Astrocyte (in vitro differentiated cells and primary cell): ENCODE measurements around the gene PLS1. TPM values are rescaled to one million over a fixed set of nuclear protein-coding genes. Genes with fewer than 3 reads are reported as not detected.

Experiments
- DNase-seq: peaks from one replicate; pipeline ENCODE4 v3.0.0-alpha.2; 2010; ENCODE audit warnings: low read depth
- FAIRE-seq: peaks from 2 replicates; lab custom pipeline; 2011; peaks lifted over from hg19 to GRCh38; lab: Jason Lieb, UNC
- H2AFZ ChIP-seq: 2 replicates; pipeline ENCODE4 v1.6.0; 2012; ENCODE audit warnings: low read depth, low read length, inconsistent platforms
- H3K27ac ChIP-seq: 2 replicates; pipeline ENCODE4 v1.5.1; 2011; ENCODE audit warnings: low read depth, low read length, inconsistent platforms
- H3K27me3 ChIP-seq: 2 replicates; pipeline ENCODE4 v1.6.0; 2011; ENCODE audit warnings: low read length, inconsistent platforms; ENCODE audit not compliant: insufficient read depth
- H3K36me3 ChIP-seq: 2 replicates; pipeline ENCODE4 v1.5.1; 2011; ENCODE audit warnings: low read length, inconsistent platforms; ENCODE audit not compliant: insufficient read depth
- H3K4me1 ChIP-seq: 2 replicates; pipeline ENCODE4 v1.5.1; 2011; ENCODE audit warnings: low read length, inconsistent platforms; ENCODE audit not compliant: insufficient read depth
- H3K4me2 ChIP-seq: 2 replicates; pipeline ENCODE4 v1.6.0; 2012; ENCODE audit warnings: low read length, inconsistent platforms
- H3K4me3 ChIP-seq: 2 replicates; pipeline ENCODE4 v1.5.1; 2011; ENCODE audit warnings: low read depth, mild to moderate bottlenecking, low read length, inconsistent platforms; ENCODE audit not compliant: insufficient read depth
- H3K79me2 ChIP-seq: 2 replicates; pipeline ENCODE4 v1.6.0; 2012; ENCODE audit warnings: mild to moderate bottlenecking, low read length, inconsistent platforms; ENCODE audit not compliant: insufficient read depth
- H3K9ac ChIP-seq: 2 replicates; pipeline ENCODE4 v1.6.0; 2012; ENCODE audit warnings: mild to moderate bottlenecking, low read length, inconsistent platforms
- H3K9me3 ChIP-seq: 2 replicates; pipeline ENCODE4 v1.5.1; 2012; ENCODE audit warnings: low read depth, mild to moderate bottlenecking, low read length, inconsistent platforms; ENCODE audit not compliant: insufficient read depth
- H4K20me1 ChIP-seq: 2 replicates; pipeline ENCODE4 v1.6.0; 2012; ENCODE audit warnings: low read length, inconsistent platforms; ENCODE audit not compliant: insufficient read depth
- H3K27ac Mint-ChIP-seq: one replicate; pipeline ENCODE4 v1.8.0; 2021; ENCODE audit warnings: mild to moderate bottlenecking, mixed read lengths; ENCODE audit not compliant: unreplicated experiment
- H3K27me3 Mint-ChIP-seq: one replicate; pipeline ENCODE4 v1.8.0; 2021; ENCODE audit warnings: low read depth, mixed read lengths; ENCODE audit not compliant: unreplicated experiment
- H3K36me3 Mint-ChIP-seq: one replicate; pipeline ENCODE4 v1.8.0; 2021; ENCODE audit warnings: low read depth, mixed read lengths; ENCODE audit not compliant: unreplicated experiment
- H3K4me1 Mint-ChIP-seq: one replicate; pipeline ENCODE4 v1.8.0; 2021; ENCODE audit warnings: low read depth, mixed read lengths; ENCODE audit not compliant: unreplicated experiment
- H3K4me3 Mint-ChIP-seq: one replicate; pipeline ENCODE4 v1.8.0; 2021; ENCODE audit warnings: mild to moderate bottlenecking, moderate library complexity, mixed read lengths; ENCODE audit not compliant: unreplicated experiment
- H3K9me3 Mint-ChIP-seq: one replicate; pipeline ENCODE4 v1.8.0; 2021; ENCODE audit warnings: mild to moderate bottlenecking, mixed read lengths; ENCODE audit not compliant: unreplicated experiment
- EZH2 ChIP-seq: IDR thresholded peaks from 2 replicates; pipeline ENCODE4 v1.6.1; 2012; ENCODE audit warnings: mild to moderate bottlenecking, low read length, inconsistent platforms; ENCODE audit not compliant: insufficient read depth
- total RNA-seq: library from RNA; stranded (reverse); gene quantifications from 2 replicates; pipeline ENCODE4 v1.2.1, GENCODE V29; 2021
- TF ChIP-seq, protein P1 (sequence below): IDR thresholded peaks from 2 replicates; pipeline ENCODE4 v1.5.1; 2011; ENCODE audit warnings: low read depth, mild to moderate bottlenecking, inconsistent platforms, low read length, moderate library complexity; ENCODE audit not compliant: insufficient read depth

The PLS1 gene
- total RNA-seq, 1 donor from 2014 or later, result 7.8 TPM

DNA sequence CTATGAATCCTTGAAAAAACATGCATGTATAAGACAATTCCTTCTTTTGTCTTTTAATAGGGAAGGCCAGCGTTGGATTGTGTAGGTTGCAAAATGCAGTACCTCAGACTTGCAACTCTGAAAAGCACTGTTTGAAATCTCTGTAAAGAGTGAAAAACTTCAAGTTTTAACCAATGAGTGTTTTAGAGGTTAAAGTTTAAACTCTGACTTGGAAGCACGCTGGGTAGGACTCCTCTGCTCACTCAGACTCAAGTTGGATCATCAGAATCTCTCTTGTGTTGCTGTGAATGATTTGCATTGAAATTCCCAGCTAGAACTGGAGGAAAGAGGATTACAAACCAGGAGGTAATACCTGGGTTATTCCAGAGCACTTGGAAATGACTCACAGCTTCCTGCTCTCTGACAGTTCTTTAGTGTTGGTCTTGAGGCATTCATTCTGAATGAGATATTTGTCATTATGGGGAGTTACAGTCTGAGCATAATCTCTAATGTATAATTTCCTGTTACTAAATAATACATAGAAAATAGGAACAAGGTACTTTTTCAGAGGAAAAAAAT lies 49.1 kb downstream of the PLS1 start:
- peaks cover 24% of the 10 kb centered on the region for H3K4me1 Mint-ChIP-seq

DNA sequence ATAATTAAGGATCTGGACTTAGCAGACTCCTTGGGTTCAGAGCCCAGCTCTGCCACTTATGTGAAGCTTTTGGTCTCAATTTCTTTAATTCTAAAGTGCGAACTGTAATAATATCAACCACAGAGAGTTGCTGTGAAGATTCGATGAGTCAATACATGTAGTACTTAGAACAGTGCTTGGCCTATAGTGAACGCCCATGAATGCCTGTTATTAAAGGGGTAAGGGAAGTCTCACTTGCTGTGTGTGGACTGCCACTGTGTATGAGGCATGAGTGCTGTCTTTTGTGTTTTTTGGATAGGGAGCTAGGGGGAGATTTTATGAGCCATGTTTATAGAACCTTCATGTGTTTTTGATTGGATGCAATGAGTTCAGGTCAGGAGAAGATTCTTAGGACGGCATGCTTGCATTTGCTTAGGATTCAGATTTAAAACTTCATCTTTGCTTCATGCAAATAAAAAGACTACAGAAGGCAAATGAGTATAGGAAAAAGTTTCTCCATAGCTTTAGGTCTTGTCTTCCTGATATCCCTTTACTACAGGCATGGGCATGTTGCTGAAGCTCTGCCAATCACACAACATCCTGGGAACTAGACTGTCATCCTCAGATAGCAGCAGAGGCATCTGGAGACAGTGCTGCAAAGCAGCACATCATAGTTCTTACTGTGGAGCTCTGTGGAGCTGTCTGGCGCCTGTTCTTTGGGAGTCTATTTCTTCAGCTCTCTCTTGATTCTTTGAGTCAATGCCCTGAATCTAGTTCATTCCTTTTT lies 50.0 kb downstream of the PLS1 start:
- H3K4me1 ChIP-seq, result peaks cover 12% of the 10 kb centered on the region
- TF ChIP-seq EZH2, result no peak
- TF ChIP-seq, protein P1, sequence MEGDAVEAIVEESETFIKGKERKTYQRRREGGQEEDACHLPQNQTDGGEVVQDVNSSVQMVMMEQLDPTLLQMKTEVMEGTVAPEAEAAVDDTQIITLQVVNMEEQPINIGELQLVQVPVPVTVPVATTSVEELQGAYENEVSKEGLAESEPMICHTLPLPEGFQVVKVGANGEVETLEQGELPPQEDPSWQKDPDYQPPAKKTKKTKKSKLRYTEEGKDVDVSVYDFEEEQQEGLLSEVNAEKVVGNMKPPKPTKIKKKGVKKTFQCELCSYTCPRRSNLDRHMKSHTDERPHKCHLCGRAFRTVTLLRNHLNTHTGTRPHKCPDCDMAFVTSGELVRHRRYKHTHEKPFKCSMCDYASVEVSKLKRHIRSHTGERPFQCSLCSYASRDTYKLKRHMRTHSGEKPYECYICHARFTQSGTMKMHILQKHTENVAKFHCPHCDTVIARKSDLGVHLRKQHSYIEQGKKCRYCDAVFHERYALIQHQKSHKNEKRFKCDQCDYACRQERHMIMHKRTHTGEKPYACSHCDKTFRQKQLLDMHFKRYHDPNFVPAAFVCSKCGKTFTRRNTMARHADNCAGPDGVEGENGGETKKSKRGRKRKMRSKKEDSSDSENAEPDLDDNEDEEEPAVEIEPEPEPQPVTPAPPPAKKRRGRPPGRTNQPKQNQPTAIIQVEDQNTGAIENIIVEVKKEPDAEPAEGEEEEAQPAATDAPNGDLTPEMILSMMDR, result no peak
- no peak overlapping the region for H3K27ac ChIP-seq
- Mint-ChIP-seq H3K4me3 (no peak overlapping the region), H3K27me3 (no peaks in the 10 kb centered on the region), H3K27ac (peak overlapping the region; percentile 49), H3K36me3 (no peaks in the 10 kb centered on the region), H3K9me3 (no peaks in the 10 kb centered on the region), H3K4me1 (peaks cover 24% of the 10 kb centered on the region)
- H2AFZ ChIP-seq, result no peak overlapping the region
- no peak overlapping the region for H3K4me3 ChIP-seq
- H3K4me2 ChIP-seq, result no peak overlapping the region
- FAIRE-seq, result no peak
- H3K36me3 ChIP-seq, result no peaks in the 10 kb centered on the region
- no peak for DNase-seq
- no peak overlapping the region for H3K9ac ChIP-seq
- no peaks in the 10 kb centered on the region for H4K20me1 ChIP-seq
- H3K27me3 ChIP-seq, result no peaks in the 10 kb centered on the region
- no peaks in the 10 kb centered on the region for H3K9me3 ChIP-seq
- no peaks in the 10 kb centered on the region for H3K79me2 ChIP-seq

More for the DNA sequence above, 49.1 kb downstream of the PLS1 start:
- H3K36me3 ChIP-seq, result no peaks in the 10 kb centered on the region
- H3K4me2 ChIP-seq, result peak overlapping the region; percentile 42
- H3K9ac ChIP-seq, result no peak overlapping the region
- TF ChIP-seq, protein P1, result no peak
- Mint-ChIP-seq H3K27ac (no peak overlapping the region), H3K36me3 (no peaks in the 10 kb centered on the region), H3K27me3 (no peaks in the 10 kb centered on the region), H3K9me3 (no peaks in the 10 kb centered on the region), H3K4me3 (no peak overlapping the region)
- peak; percentile 69 for DNase-seq
- no peak overlapping the region for H3K27ac ChIP-seq
- H3K9me3 ChIP-seq, result no peaks in the 10 kb centered on the region
- no peak overlapping the region for H2AFZ ChIP-seq
- FAIRE-seq, result no peak
- no peaks in the 10 kb centered on the region for H3K27me3 ChIP-seq
- H3K79me2 ChIP-seq, result no peaks in the 10 kb centered on the region
- no peak overlapping the region for H3K4me3 ChIP-seq
- no peaks in the 10 kb centered on the region for H4K20me1 ChIP-seq
- H3K4me1 ChIP-seq, result peaks cover 11% of the 10 kb centered on the region

DNA sequence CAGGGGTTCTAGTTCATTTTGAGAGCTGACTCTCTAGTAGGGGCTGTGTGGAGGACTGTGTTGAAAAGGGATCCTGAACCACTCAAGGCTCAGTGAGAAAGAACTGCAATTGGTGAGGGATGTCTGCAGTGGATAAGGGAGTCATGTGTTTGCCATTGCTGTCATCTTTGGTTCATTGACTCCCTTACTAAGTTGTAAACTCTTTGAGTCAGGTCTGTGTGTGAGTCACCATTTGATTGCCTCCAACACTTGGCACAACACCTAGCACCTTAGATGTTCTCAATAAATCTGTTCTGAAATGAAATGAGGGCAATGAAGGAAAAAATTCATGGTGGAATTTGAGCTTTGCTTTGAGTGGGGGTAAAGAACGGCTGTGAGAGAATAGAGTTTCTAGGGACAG lies 51.7 kb downstream of the PLS1 start:
- no peak overlapping the region for H3K27ac Mint-ChIP-seq
- H3K4me3 Mint-ChIP-seq, result no peak overlapping the region
- H3K9ac ChIP-seq, result no peak overlapping the region
- DNase-seq (peak; percentile 67), FAIRE-seq (no peak)
- no peaks in the 10 kb centered on the region for H3K79me2 ChIP-seq
- H4K20me1 ChIP-seq, result no peaks in the 10 kb centered on the region
- peaks cover 27% of the 10 kb centered on the region for H3K4me1 Mint-ChIP-seq
- no peaks in the 10 kb centered on the region for H3K36me3 ChIP-seq
- H3K27ac ChIP-seq, result no peak overlapping the region
- no peaks in the 10 kb centered on the region for H3K9me3 Mint-ChIP-seq
- H3K27me3 ChIP-seq, result no peaks in the 10 kb centered on the region
- no peaks in the 10 kb centered on the region for H3K9me3 ChIP-seq
- H3K27me3 Mint-ChIP-seq, result no peaks in the 10 kb centered on the region
- no peak overlapping the region for H3K4me2 ChIP-seq
- H2AFZ ChIP-seq, result no peak overlapping the region
- H3K4me1 ChIP-seq, result peaks cover 15% of the 10 kb centered on the region
- TF ChIP-seq EZH2, result no peak
- TF ChIP-seq, protein P1, result no peak
- H3K4me3 ChIP-seq, result no peak overlapping the region
- H3K36me3 Mint-ChIP-seq, result no peaks in the 10 kb centered on the region
